HepG2 (cell line): Measurements from ENCODE around the gene PRDX3. TPM values are rescaled to one million over a fixed set of nuclear protein-coding genes. Genes with fewer than 3 reads are reported as not detected.

Experiments used
- CENPX ChIP-seq: sonication (generic); formaldehyde crosslinking; IDR thresholded peaks from 2 replicates; pipeline ENCODE4 v1.9.0; 2021; ENCODE audit warnings: mild to moderate bottlenecking, missing genetic modification reagents, moderate library complexity
- CSRNP1 ChIP-seq: sonication (generic); formaldehyde crosslinking; IDR thresholded peaks from 2 replicates; pipeline ENCODE4 v1.8.1; 2023; ENCODE audit warnings: mild to moderate bottlenecking, missing genetic modification reagents
- EP300 ChIP-seq, 3 experiments: sonication (generic) in 1 of 3; formaldehyde crosslinking in 1 of 3; IDR thresholded peaks; 2 replicates each; pipeline versions ENCODE4 v1.5.1 to v1.6.1; 2011 to 2020; ENCODE audit warnings: low read depth in 2 of 3, low read length in 2 of 3, borderline replicate concordance in 1 of 3, improper control_type of control experiment in 1 of 3, mild to moderate bottlenecking in 1 of 3, missing genetic modification reagents in 1 of 3, moderate library complexity in 1 of 3
- KDM3A ChIP-seq: IDR thresholded peaks from 2 replicates; pipeline ENCODE4 v1.6.1; 2018; ENCODE audit warnings: low read depth, missing compliant biosample characterization
- KIAA2018 ChIP-seq: sonication (generic); formaldehyde crosslinking; IDR thresholded peaks from 2 replicates; pipeline ENCODE4 v1.5.0; 2020; ENCODE audit warnings: mild to moderate bottlenecking, missing genetic modification reagents, borderline replicate concordance
- MZF1 ChIP-seq: sonication (generic); formaldehyde crosslinking; IDR thresholded peaks from 2 replicates; pipeline ENCODE4 v1.8.1; 2023; ENCODE audit warnings: mild to moderate bottlenecking, missing genetic modification reagents, borderline replicate concordance
- PAF1 ChIP-seq: IDR thresholded peaks from 2 replicates; pipeline ENCODE4 v1.6.1; 2016; ENCODE audit warnings: missing genetic modification reagents, missing compliant biosample characterization
- RXRB ChIP-seq: IDR thresholded peaks from 2 replicates; pipeline ENCODE4 v1.6.1; 2016; ENCODE audit warnings: borderline replicate concordance, missing genetic modification reagents, missing compliant biosample characterization
- SP140L ChIP-seq: sonication (generic); formaldehyde crosslinking; IDR thresholded peaks from 2 replicates; pipeline ENCODE4 v1.4.0; 2020; ENCODE audit warnings: missing genetic modification reagents, borderline replicate concordance
- TGIF2 ChIP-seq: IDR thresholded peaks from 2 replicates; pipeline ENCODE4 v1.6.1; 2016; ENCODE audit warnings: control low read depth, missing compliant biosample characterization
- ZKSCAN8 ChIP-seq: IDR thresholded peaks from 2 replicates; pipeline ENCODE4 v1.6.1; 2016; ENCODE audit warnings: borderline replicate concordance, missing genetic modification reagents, missing compliant biosample characterization
- ZNF124 ChIP-seq: sonication (generic); formaldehyde crosslinking; IDR thresholded peaks from 2 replicates; pipeline ENCODE4 v1.4.0; 2020; ENCODE audit warnings: missing genetic modification reagents
- ZNF142 ChIP-seq: sonication (generic); formaldehyde crosslinking; IDR thresholded peaks from 2 replicates; pipeline ENCODE4 v1.4.0; 2020; ENCODE audit warnings: missing genetic modification reagents
- ZNF367 ChIP-seq: sonication (generic); formaldehyde crosslinking; IDR thresholded peaks from 2 replicates; pipeline ENCODE4 v1.4.0; 2020; ENCODE audit warnings: missing genetic modification reagents, borderline replicate concordance
- ZNF670 ChIP-seq: sonication (generic); formaldehyde crosslinking; IDR thresholded peaks from 2 replicates; pipeline ENCODE4 v1.8.0; 2022; ENCODE audit warnings: mild to moderate bottlenecking, missing genetic modification reagents, borderline replicate concordance
- polyA plus RNA-seq, 8 experiments: library from polyadenylated mRNA; depleted of rRNA in 3 of 8; stranded (reverse) in 7 of 8; unstranded in 1 of 8; fragments of >200 nt; fragmentation: Illumina TruSeq in 4 of 8; extraction: Trizol in 4 of 8; gene quantifications; 2 replicates each; pipeline versions ENCODE4 v1.2.1 to v1.2.3, GENCODE V29; 2011 to 2016; ENCODE audit warnings: low read depth in 4 of 8, missing spikeins in 1 of 8, mixed read lengths in 1 of 8; ENCODE audit not compliant: insufficient read depth in 1 of 8
- total RNA-seq, 5 experiments: library from RNA; depleted of rRNA; stranded (reverse); fragments of >200 nt; fragmentation: Illumina TruSeq; extraction: Trizol; gene quantifications; 2 replicates each; pipeline ENCODE4 v1.2.3, GENCODE V29; 2016; ENCODE audit warnings: low read depth in 1 of 5

PRDX3 gene
- total and polyA plus RNA-seq, 2 of the 13 experiments (the other 11 are each of a cell fraction or from before 2014, with no cell fraction given) = 407 to 565 TPM

GRCh38 chr10:119207366-119207666, 28.7 kb upstream of the PRDX3 start, which contains the start of gene GRK5 (continued):
- TF ChIP-seq KIAA2018 (CRISPR knock-in tag) = no peak
- TF ChIP-seq CSRNP1 (CRISPR knock-in tag) = no peak
- no peak for TF ChIP-seq EP300 (IDR thresholded peaks at IDR 0.05; ENCODE audit: low read depth in 2 of 2, low read length in 2 of 2)
- TF ChIP-seq EP300 (CRISPR knock-in tag; IDR thresholded peaks at IDR 0.05; ENCODE audit: borderline replicate concordance) = no peak
- TF ChIP-seq ZNF142 = no peak
- TF ChIP-seq CENPX (CRISPR knock-in tag) = no peak
- TF ChIP-seq ZNF670 (CRISPR knock-in tag) = no peak
- TF ChIP-seq ZKSCAN8 (CRISPR knock-in tag) = no peak
- TF ChIP-seq KDM3A (CRISPR knock-in tag) = no peak
- 0 out of 2 replicates have a peak, but pooled peaks have one; percentile 15 for TF ChIP-seq TGIF2
- TF ChIP-seq MZF1 (CRISPR knock-in tag) = no peak
- no peak for TF ChIP-seq ZNF124 (CRISPR knock-in tag)
- no peak for TF ChIP-seq RXRB (CRISPR knock-in tag)
- no peak for TF ChIP-seq PAF1 (CRISPR knock-in tag)
- TF ChIP-seq SP140L (CRISPR knock-in tag) = no peak
- no peak for TF ChIP-seq ZNF367
